WTC11 (cell line): ENCODE measurements around the gene FOXC2.

Experiments
- FOXP1 ChIP-seq: sonication (generic); formaldehyde crosslinking; IDR thresholded peaks from 2 replicates; pipeline ENCODE4 v1.8.0; 2022; ENCODE audit warnings: missing genetic modification reagents, mild to moderate bottlenecking, moderate library complexity, borderline replicate concordance
- NFE2L1 ChIP-seq: sonication (generic); formaldehyde crosslinking; IDR thresholded peaks from 2 replicates; pipeline ENCODE4 v1.8.1; 2023; ENCODE audit warnings: missing genetic modification reagents
- NR2C2 ChIP-seq: sonication (generic); formaldehyde crosslinking; IDR thresholded peaks from 2 replicates; pipeline ENCODE4 v1.8.0; 2022; ENCODE audit warnings: mild to moderate bottlenecking, missing genetic modification reagents
- PREB ChIP-seq: sonication (generic); formaldehyde crosslinking; IDR thresholded peaks from 2 replicates; pipeline ENCODE4 v1.8.1; 2022; ENCODE audit warnings: mild to moderate bottlenecking, missing genetic modification reagents, moderate library complexity, borderline replicate concordance
- TP53 ChIP-seq: sonication (generic); formaldehyde crosslinking; IDR thresholded peaks from 2 replicates; pipeline ENCODE4 v1.8.1; 2023; ENCODE audit warnings: mild to moderate bottlenecking, missing genetic modification reagents
- ZBTB43 ChIP-seq: sonication (generic); formaldehyde crosslinking; IDR thresholded peaks from 2 replicates; pipeline ENCODE4 v1.8.1; 2023; ENCODE audit warnings: mild to moderate bottlenecking, missing genetic modification reagents
- ZNF121 ChIP-seq: sonication (generic); formaldehyde crosslinking; IDR thresholded peaks from 2 replicates; pipeline ENCODE4 v1.8.0; 2023; ENCODE audit warnings: missing genetic modification reagents
- TF ChIP-seq, protein P1 (sequence below): fragments of 200-600 bp; IDR thresholded peaks from 2 replicates; pipeline ENCODE4 v1.8.0; 2022; ENCODE audit warnings: antibody characterized with exemption
- TF ChIP-seq, protein P2 (sequence below): sonication (generic); formaldehyde crosslinking; IDR thresholded peaks from 2 replicates; pipeline ENCODE4 v1.8.1; 2022; ENCODE audit warnings: low read depth, missing genetic modification reagents, borderline replicate concordance
- TF ChIP-seq, protein P3 (sequence below): sonication (generic); formaldehyde crosslinking; IDR thresholded peaks from 2 replicates; pipeline ENCODE4 v1.8.1; 2023; ENCODE audit warnings: mild to moderate bottlenecking, missing genetic modification reagents, moderate library complexity

GRCh38 chr16:86533076-86533475, 33.6 kb upstream of the FOXC2 start:
- TF ChIP-seq, protein P1, sequence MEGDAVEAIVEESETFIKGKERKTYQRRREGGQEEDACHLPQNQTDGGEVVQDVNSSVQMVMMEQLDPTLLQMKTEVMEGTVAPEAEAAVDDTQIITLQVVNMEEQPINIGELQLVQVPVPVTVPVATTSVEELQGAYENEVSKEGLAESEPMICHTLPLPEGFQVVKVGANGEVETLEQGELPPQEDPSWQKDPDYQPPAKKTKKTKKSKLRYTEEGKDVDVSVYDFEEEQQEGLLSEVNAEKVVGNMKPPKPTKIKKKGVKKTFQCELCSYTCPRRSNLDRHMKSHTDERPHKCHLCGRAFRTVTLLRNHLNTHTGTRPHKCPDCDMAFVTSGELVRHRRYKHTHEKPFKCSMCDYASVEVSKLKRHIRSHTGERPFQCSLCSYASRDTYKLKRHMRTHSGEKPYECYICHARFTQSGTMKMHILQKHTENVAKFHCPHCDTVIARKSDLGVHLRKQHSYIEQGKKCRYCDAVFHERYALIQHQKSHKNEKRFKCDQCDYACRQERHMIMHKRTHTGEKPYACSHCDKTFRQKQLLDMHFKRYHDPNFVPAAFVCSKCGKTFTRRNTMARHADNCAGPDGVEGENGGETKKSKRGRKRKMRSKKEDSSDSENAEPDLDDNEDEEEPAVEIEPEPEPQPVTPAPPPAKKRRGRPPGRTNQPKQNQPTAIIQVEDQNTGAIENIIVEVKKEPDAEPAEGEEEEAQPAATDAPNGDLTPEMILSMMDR, result no peak
- TF ChIP-seq, protein P2, sequence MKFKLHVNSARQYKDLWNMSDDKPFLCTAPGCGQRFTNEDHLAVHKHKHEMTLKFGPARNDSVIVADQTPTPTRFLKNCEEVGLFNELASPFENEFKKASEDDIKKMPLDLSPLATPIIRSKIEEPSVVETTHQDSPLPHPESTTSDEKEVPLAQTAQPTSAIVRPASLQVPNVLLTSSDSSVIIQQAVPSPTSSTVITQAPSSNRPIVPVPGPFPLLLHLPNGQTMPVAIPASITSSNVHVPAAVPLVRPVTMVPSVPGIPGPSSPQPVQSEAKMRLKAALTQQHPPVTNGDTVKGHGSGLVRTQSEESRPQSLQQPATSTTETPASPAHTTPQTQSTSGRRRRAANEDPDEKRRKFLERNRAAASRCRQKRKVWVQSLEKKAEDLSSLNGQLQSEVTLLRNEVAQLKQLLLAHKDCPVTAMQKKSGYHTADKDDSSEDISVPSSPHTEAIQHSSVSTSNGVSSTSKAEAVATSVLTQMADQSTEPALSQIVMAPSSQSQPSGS (CRISPR knock-in tag), result no peak
- TF ChIP-seq, protein P3, sequence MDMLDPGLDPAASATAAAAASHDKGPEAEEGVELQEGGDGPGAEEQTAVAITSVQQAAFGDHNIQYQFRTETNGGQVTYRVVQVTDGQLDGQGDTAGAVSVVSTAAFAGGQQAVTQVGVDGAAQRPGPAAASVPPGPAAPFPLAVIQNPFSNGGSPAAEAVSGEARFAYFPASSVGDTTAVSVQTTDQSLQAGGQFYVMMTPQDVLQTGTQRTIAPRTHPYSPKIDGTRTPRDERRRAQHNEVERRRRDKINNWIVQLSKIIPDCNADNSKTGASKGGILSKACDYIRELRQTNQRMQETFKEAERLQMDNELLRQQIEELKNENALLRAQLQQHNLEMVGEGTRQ, result no peak
- TF ChIP-seq NFE2L1 (CRISPR knock-in tag) (no peak), NR2C2 (no peak), PREB (CRISPR knock-in tag) (no peak), ZNF121 (CRISPR knock-in tag) (no peak), FOXP1 (no peak), ZBTB43 (CRISPR knock-in tag) (no peak), TP53 (no peak)
